ENCODE data around the gene TMEM108.

DNA sequence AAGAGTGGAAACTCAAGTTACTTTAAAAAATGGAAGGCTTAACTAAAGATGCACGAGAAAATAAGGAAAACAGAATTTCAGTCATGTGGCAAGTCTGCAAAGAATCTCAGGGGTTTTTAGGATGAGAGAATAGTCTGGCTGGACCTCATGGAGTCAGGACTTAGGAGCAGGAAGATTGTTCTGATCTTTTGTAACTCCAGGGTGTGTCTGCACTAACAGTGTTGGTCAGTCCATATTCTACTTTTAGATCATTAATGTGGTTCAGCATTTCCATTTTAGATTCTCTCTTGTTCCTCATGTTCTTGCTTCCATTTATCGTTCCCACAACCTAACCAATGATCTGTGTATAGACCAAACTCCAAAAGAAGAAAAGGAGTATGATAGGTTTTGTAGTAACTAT lies 15.3 kb downstream of the TMEM108 start:
- no peak for TF ChIP-seq POLR2AphosphoS5 (IDR thresholded peaks at IDR 0.05; ENCODE audit: low read depth, low read length)
- TF ChIP-seq, protein P1, sequence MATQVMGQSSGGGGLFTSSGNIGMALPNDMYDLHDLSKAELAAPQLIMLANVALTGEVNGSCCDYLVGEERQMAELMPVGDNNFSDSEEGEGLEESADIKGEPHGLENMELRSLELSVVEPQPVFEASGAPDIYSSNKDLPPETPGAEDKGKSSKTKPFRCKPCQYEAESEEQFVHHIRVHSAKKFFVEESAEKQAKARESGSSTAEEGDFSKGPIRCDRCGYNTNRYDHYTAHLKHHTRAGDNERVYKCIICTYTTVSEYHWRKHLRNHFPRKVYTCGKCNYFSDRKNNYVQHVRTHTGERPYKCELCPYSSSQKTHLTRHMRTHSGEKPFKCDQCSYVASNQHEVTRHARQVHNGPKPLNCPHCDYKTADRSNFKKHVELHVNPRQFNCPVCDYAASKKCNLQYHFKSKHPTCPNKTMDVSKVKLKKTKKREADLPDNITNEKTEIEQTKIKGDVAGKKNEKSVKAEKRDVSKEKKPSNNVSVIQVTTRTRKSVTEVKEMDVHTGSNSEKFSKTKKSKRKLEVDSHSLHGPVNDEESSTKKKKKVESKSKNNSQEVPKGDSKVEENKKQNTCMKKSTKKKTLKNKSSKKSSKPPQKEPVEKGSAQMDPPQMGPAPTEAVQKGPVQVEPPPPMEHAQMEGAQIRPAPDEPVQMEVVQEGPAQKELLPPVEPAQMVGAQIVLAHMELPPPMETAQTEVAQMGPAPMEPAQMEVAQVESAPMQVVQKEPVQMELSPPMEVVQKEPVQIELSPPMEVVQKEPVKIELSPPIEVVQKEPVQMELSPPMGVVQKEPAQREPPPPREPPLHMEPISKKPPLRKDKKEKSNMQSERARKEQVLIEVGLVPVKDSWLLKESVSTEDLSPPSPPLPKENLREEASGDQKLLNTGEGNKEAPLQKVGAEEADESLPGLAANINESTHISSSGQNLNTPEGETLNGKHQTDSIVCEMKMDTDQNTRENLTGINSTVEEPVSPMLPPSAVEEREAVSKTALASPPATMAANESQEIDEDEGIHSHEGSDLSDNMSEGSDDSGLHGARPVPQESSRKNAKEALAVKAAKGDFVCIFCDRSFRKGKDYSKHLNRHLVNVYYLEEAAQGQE (IDR thresholded peaks at IDR 0.05; ENCODE audit: insufficient read depth in 1 of 2, low read depth in 2 of 2, low read length in 2 of 2), result no peak
